HTERT RPE-1 (cell line): Measurements from ENCODE around the gene FAAP100.

Source experiments
- in situ Hi-C: fragments of 300-500 bp; cut with MboI; formaldehyde crosslinking; loops from 4 replicates; pipeline ENCODE4 v1.14.3; 2020; ENCODE audit warnings: low sequenced_read_pairs

The FAAP100 gene

DNA sequence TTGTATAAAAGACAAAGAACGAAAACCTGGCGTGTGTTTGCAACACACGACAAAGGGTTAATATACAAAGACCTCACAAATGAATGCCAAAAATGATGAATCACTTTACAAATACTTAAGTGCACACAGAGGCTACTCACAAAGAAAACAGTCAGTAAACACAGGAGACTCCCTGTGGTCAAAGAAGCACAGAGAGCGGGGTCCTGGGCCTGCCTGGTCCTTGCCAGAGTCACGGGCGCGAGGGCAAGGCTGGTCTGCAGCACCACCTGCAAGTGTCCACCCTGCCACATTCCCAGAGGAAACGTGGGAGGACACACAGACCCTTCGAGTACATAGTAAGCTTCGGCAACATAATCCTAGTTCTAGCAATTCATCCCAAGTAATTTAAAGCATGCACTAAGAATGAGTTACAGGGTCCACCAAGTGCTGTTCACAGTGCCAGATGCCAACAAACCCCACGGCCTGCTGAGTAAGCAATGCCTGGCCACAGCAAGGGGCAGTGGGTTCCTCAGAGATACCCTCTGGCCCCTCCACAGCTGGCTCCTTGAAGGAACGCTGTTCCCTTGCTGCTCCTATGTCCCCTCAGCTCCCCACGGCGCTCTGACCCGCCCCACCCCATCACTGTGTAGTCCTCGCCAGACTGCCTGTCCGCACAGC lies 24.6 kb upstream of the FAAP100 start:
- in situ Hi-C loops, result no loop called here

DNA sequence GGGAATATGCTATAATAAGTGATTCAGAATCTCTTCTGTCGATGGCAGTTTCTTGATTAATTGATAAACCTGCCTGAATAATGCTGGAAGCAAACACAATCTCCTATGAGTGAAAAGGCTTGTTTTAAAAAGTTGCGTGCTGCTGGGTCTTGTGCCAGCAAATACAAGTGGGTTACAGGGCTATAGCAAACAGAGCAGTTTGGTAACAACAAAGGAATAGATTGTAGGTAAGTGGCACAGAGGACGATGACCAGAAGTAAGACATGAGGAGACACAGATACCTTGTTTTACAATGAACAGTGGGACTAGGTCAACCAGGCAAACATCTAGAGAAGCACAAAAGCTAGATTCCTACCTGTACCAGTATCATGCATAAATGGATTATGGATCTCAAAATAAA lies 23.7 kb upstream of the FAAP100 start:
- in situ Hi-C loops, result no loop called here

DNA sequence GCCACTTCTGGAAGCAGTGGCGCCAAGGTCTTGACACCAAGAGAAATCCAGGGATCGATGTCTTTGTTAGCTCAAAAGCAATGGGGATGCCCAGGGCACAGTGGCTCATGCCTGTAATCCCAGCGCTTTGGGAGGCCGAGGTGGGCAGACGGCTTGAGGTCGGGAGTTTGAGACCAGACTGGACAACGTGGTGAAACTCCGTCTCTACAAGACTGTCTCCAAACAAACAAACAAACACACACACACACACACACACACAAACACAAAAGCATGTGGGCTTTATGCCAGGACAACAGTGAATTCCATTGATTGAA lies 22.4 kb upstream of the FAAP100 start:
- in situ Hi-C loops, result no loop called here

DNA sequence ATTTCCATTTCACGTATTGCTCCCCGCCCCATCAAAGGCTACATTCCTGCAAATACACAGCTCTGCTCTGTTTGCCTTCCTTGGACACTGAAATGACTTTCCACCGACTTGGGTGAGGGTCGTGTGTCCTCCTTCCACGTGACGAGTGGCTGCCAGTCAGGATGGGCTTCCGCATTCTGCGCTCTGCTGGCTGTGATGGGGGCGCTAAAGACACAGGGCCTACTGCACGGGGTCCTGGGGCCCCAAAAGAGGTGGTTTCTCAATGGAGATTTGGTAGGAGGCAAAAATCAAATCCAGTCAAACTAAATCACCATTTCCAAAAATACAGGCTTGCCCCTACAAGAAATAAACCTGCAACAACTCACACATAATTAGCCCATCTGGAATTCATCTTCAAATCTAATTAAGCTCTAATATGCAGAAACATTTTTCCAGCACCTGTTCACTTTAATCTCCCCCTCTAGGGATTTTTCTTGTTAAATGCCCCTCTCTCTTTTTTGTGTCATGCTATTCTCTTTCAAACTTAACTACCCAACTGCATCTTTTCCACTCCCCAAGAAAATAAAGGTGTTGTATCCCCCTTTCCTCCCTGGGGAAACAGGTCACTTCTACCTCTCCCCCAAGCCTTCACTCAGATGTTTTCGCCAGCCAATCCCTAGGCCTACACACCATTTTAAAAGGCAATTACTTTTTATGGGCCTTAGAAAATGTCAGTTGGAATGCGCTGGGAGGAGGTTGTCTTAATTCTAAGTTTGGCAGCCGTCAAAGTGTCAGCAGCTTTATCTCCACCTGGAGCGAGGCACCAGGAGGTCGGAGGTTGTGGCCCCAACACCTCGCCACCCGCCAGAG lies 21.9 kb upstream of the FAAP100 start:
- in situ Hi-C loops, result no loop called here

DNA sequence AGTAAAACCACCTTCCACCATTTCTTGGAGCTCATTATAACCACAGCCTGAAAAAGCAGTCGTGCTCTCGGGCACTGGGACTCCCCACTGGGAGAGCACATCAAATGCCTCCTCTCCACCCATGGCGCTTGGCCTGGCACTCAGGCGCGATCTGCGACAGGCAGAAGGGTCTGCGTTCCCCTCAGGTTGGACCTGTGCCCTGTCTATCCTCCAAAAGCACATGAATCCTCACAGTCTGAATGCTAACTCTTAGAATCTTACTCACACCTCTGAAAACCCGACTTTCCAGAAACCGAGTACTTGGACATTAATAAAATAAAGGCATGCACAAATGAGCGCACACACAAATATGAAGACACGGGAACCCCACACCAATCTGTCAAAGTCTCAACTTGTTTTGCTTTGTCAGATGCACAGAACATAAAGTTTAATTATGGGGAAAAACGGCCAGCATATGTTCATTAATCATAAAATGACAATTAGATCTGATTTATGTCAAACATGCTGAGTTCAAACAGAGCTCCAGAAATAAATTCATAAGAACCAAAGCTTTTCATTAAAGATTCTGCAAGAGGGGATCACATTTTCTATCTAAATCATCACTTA lies 20.5 kb upstream of the FAAP100 start:
- in situ Hi-C loops, result no loop called here

DNA sequence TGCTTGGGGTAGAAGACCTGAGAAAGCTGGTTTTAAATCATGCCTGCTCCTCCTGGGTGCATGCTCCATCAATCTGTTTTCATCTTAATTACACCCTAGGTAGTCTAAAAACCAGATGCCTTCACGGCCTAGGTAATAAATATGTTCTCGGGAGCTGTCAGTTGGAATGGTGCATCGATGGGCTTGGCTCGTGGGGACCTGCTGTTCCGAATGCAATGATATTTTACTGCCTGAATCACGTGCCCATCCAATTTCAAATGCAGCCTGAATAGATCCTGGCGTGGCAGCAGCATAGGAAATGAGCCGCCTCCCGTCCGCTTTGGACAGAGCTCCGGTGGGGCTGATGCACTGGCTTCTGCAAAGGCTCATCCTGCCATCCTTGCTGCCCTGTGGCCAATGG lies 18.8 kb upstream of the FAAP100 start:
- in situ Hi-C loops, result no loop called here

DNA sequence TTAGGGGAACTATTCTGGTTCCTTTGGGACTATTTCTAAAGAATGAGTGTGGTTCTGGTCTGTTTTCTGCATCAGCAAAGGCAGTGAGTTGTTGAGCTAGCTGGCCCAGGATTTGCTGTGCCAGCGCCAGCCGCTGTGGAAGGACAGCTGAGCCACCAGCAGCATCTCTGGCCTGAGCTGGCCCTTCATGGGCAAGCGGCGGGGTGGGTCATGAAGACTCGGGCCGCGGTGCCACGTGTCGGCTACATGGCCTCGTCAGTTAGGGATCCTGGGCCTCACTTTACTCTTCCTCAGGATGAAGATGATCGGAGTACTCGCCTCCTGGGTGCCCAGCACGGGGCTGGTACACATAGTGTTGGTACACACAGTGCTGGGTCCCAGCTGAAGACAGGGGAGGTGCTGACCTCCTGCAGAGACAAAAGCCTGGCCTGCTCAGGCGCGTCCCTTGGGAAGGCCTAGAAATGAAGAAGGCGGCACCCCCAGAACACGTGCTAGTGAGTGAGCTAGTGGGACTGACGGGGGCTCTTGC lies 17.9 kb upstream of the FAAP100 start:
- in situ Hi-C loops, result no loop called here

DNA sequence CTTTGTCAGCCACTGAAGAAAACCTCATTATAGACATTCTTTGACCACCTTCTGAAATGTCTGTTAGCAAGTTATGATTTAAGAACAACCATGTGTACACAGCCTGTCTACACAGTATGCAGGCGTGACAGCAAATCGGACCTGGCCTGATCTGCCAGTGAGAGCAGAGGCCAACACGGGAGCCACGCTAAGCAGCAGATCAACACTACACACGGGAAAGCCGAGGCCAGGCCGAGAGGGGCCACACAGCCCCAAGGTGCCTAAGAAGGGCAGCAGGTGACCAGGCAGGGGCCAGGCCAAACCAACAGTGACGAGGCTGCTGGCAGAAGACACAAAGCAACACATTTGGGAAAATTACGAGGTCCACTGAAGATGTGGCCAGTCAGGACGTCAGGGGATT lies 16.3 kb upstream of the FAAP100 start:
- in situ Hi-C loops, result no loop called here

DNA sequence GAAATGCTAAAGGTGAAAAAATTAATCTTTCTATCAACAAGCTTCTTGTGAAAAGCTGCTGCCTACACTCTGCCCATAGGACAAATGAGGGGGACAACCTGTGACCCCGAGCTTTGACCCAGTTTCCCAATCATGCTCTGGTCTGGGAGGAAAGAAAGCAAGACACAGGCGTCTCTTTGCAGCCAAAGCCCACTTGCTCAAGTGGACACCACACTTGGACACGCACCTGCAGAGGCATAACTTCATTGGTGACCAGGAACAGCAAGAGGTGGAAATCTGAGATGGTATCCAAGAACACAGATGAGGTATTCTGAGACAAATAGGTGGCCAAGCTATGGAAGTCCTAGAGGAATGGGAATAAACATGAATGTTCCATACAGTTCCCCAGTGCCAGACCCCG lies 15.0 kb upstream of the FAAP100 start:
- in situ Hi-C loops, result no loop called here

DNA sequence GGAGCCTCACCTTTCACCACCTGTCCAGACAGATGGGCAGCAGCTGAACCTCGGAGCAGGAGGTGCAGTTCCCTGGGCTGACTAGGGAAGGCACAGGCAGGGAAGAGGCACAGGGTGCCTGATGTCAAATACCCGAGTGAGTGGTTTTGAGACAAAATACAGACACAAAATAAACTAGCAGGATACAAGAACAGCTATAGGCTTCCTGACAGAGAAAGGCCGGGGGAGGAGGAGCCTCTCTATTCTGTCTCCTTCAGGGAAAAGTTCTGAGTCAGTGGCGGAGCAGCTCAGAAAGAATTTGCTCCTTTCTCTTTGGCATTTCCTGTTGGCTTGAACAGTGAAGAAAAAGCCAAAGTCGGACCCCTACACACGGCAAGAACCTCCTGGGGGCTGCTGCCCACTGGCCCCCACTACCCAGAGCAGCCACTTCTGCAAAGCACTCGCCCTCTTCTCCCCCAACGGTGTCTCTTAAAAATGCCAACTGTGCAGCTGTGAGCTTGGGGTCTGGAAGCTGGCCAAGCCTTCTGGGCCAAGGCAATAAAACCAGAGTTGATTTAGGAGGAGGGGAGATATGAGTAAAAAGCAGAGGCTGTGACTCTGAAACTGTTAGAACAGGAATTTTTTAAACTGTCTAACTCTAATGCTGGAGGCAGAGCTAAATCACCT lies 14.4 kb upstream of the FAAP100 start:
- in situ Hi-C loops, result no loop called here

DNA sequence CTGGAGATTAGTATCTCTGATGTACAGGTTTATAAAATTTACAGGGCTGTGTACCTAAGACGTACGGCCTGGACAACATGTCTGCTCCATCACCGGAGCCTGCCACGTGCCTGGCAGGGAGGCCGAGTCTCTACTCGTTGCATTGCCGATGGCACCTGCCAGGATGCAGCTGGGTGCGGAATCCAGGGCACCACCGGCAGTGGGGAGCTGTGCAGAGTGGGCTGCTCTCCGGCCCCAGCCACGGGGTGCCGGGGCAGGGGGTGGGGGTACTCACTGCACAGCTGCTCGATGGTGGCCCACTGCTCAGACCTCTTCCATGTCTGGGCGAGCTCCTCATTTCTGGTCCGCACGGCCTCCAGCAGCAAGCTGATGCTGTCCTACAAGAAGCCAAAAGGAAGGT lies 13.1 kb upstream of the FAAP100 start:
- in situ Hi-C loops, result no loop called here

DNA sequence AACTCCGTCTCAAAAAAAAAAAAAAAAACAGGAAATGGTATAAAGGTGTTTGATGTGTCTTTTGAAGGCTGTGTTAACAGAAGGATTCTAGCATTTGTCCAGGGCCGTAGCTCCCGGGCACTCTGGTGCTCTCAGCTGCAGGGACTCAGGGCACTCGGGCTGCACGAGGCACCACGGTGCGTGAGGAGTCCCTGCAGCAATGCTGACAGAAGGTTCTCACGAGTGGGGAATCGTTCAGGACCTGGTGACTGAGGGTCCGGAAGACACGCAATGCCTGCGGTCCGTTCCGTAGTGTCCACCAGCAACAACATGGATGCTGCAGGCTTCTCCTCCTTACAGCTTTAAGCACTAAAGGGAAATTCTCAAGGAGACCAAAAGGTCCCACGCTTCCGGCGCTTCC lies 12.6 kb upstream of the FAAP100 start:
- in situ Hi-C loops, result no loop called here

DNA sequence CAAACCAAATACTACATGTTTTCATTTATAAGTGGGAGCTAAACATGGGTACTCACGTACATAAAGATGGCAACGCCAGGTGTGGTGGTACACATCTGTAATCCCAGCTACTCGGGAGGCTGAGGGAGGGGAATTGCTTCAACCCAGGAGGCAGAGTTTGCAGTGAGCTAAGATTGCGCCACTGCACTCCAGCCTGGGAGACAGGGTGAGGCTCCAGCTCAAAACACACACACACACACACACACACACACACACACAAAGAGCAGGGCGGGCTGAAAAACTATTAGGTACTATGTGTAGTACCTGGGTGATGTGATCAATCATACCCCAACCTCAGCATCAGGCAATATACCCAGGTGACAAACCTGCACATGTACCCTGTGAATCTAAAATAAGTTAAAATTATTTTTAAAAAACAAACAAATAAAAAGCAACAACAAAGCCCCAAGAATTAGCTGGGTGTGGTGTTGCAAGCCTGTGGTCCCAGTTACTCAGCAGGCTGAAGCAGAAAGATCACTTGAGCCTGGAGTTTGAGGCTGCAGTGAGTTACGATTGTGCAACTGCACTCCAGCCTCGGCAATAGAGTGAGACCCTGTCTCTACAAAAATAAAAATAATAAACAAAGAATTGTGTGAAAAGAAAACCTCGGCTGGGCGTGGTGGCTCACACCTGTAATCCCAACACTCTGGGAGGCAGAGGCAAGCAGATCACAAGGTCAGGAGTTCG lies 11.9 kb upstream of the FAAP100 start:
- in situ Hi-C loops, result no loop called here

DNA sequence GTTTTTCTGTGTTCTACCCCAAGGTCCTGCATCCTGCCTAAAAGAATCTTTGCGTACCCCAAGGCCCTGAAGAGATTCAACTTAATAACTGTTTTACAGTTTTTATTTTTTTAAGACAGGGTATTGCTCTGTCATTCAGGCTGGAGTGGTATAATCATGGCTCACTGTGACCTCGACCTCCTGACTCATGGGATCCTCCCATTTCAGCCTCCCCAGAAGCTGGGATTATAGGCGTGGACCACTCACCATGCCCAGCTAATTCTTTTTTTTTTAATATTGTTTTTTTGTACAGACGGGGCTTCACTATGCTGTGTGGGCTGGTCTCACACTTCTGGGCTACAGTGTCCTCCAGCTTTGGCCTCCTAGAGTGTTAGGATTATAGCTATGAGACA lies 9.3 kb upstream of the FAAP100 start:
- in situ Hi-C loops, result no loop called here

DNA sequence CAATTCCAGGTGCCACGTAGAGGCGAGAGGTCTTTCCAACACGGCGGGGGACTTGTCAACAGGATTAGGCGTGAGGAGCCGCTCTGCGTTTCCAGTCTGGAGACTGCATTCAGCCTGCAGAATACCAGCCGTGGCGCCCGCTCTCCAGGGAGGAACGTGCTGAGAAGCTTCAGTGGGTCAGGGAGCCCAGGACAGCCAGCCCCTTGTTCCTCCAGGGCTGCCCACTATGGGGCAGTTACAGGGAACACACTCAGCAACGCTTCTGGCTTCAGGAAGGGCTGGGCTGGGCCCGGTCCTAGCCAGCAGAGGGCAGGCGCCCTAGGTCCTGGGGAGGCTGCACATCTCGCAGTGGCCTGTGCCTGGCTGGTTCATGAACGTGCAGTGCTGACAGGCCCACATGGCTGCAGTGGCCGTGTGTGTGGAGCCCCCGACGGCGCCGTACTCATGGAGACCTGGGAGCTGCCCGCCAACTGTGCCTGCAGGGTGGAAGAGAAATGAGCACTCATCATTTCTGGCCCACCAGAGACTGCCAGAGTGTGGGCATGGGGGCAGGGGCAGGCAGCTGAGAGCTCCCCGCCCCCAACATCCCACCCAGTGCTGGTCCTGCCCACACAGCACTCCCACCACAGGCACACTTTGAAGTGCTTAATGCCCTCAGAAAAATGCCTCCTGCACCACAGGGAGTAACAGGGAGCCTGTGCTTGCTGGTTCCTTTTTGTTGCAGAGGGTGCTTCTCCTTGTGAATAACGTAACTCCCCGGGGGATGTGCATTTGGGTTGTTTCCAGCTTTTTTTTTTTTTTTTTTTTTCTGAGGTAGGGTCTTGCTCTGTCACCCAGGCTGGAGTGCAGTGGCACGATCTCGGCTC lies 7.0 kb upstream of the FAAP100 start:
- in situ Hi-C loops, result no loop called here

DNA sequence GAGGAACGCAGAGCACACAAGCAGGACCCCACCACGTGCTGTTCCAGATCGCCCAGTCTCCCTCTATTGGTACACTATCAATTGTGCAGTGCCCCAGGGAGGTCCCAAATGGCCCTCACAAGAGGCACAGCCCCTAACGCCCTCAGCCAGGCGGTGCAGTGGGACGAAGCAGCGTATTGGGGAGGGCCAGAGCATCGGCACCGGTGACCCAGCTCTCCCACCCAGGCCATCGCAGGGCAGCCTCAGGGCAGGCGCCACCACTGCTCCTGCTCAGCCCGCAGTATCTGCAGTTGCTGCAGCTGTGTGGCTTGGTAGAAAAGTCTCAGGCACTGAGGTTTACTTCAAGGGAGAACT lies 5.9 kb upstream of the FAAP100 start:
- in situ Hi-C loops, result no loop called here

DNA sequence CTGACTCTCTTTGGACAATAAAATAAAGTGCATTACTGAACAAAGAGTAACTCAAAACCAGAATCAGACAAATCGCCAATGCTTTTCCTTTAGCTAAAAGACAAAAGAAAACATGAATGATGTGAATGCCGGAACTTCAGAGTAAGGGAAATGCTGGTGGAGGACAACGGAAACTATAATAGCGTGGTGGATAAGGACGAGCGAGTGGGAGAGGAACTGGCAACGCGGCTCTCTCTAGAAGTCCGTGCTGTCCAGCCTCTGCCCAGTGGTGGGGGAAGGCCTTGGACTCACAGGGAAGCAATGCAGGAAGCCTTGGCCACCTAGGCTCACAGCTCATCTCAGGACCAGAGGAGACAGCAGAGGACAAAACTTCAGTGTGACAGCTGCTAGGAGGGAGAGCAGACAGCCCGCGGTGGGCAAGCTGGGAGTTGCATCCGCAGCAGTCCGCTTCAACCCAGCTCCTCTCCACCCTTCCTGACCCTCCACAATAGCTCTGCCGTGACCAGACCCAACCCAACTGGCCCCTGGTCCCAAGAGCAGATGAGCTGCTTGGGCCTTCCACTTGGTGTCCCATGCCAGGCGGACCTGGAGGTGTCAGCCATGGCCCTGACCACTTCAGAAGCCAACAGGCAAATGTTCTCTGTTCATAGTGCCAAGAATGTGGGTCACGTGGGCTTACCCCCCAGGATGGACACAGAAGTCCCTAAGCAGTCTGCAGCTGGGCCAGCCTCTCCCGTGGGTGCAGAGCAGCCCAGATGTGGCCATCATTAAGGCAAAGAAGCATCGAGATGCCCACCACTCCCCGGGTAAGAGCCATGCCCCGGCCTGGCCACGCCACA lies 5.3 kb upstream of the FAAP100 start:
- in situ Hi-C loops, result no loop called here

DNA sequence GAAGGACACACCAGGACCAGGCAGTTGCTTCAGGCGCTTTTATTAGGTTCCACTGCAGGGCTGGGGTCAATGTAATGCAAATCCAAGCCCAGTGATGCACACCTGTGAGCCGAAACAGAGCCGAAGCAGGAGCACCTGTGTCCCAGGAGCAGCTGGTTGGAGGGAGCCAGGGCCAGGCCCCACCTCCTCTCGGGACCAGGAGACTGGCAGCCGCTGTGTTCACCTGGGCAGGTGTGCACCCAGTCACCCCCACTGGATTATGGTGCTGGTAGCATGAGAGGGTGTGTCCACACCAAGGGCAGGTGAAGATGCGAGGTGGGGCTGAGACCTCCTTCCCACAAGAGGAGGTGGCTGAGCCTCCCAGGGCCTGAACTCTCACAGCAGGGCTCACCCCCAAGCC lies 4.7 kb upstream of the FAAP100 start:
- in situ Hi-C loops, result no loop called here

DNA sequence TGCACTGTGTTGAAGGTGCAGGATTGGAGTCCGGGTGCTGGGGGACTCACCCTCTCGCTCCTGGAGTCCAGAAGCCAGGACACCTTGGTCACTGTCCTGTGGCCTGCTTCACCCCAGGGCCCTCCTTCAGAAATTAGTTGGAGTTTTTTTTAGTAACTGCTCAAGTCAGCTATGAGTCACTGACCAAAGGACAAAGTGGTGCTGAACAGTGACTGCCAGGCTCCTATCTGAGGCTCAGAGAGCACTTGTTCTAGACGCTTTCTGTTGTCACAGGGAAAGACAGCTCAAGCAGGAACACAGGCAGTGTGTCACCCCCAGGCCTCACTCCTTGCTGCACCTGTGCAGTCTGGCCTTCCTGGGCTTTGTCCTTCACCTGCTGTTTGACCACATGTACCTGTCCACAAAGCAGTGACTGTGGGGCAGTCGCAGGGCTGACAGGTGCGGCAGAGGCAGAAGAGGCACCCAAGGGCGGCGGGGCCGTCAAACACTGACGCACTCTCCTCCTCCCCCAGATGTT lies 4.1 kb upstream of the FAAP100 start:
- in situ Hi-C loops, result no loop called here
